H9 (cell line): ENCODE data around the gene RNF17. TPM values are rescaled to one million over a fixed set of nuclear protein-coding genes. Genes with fewer than 3 reads are reported as not detected.

Experiments used
- DNase-seq: peaks from one replicate; pipeline ENCODE4 v3.0.0-alpha.2; 2017
- H2AFZ ChIP-seq: one replicate; pipeline ENCODE4 v1.6.1; 2013; ENCODE audit warnings: mild to moderate bottlenecking, low read length, control low read depth, moderate library complexity
- H2AK5ac ChIP-seq: 2 replicates; pipeline ENCODE4 v1.6.1; 2013; ENCODE audit warnings: low read length, control low read depth, mixed read lengths; ENCODE audit not compliant: insufficient read length
- H2BK120ac ChIP-seq: one replicate; pipeline ENCODE4 v1.6.1; 2013; ENCODE audit warnings: low read depth, mild to moderate bottlenecking, low read length, control low read depth, inconsistent platforms; ENCODE audit not compliant: poor library complexity, severe bottlenecking
- H2BK12ac ChIP-seq: 2 replicates; pipeline ENCODE4 v1.6.1; 2013; ENCODE audit warnings: low read length, control low read depth, mixed read lengths, low read depth; ENCODE audit not compliant: insufficient read length
- H2BK15ac ChIP-seq: 2 replicates; pipeline ENCODE4 v1.6.1; 2013; ENCODE audit warnings: low read depth, low read length, control low read depth
- H2BK20ac ChIP-seq: one replicate; pipeline ENCODE4 v1.6.1; 2013; ENCODE audit warnings: low read depth, mild to moderate bottlenecking, low read length, control low read depth, inconsistent platforms; ENCODE audit not compliant: poor library complexity, severe bottlenecking
- H2BK5ac ChIP-seq: 2 replicates; pipeline ENCODE4 v1.6.1; 2013; ENCODE audit warnings: low read length, control low read depth, mixed read lengths; ENCODE audit not compliant: insufficient read length
- H3K14ac ChIP-seq: 2 replicates; pipeline ENCODE4 v1.6.1; 2013; ENCODE audit warnings: low read length, control low read depth; ENCODE audit not compliant: insufficient read depth
- H3K18ac ChIP-seq: 2 replicates; pipeline ENCODE4 v1.6.1; 2013; ENCODE audit warnings: low read depth, mild to moderate bottlenecking, mixed read lengths, low read length, control low read depth; ENCODE audit not compliant: insufficient read length
- H3K23ac ChIP-seq: 2 replicates; pipeline ENCODE4 v1.6.1; 2013; ENCODE audit warnings: low read length, control low read depth, mixed read lengths, low read depth; ENCODE audit not compliant: insufficient read length
- H3K23me2 ChIP-seq: 2 replicates; pipeline ENCODE4 v1.6.1; 2013; ENCODE audit warnings: low read depth, mild to moderate bottlenecking, mixed read lengths, low read length, control low read depth; ENCODE audit not compliant: insufficient read length, poor library complexity, severe bottlenecking
- H3K27ac ChIP-seq: 2 replicates; pipeline ENCODE4 v1.5.1; 2013; ENCODE audit warnings: low read length, control low read depth, mixed read lengths, low read depth; ENCODE audit not compliant: insufficient read length
- H3K27me3 ChIP-seq: 2 replicates; pipeline ENCODE4 v1.6.1; 2013; ENCODE audit warnings: low read length, control low read depth, inconsistent platforms; ENCODE audit not compliant: insufficient read depth
- H3K4ac ChIP-seq: 2 replicates; pipeline ENCODE4 v1.6.1; 2013; ENCODE audit warnings: low read depth, mild to moderate bottlenecking, control low read depth, inconsistent platforms, low read length, moderate library complexity
- H3K4me1 ChIP-seq: 2 replicates; pipeline ENCODE4 v1.6.1; 2013; ENCODE audit warnings: low read length, control low read depth, inconsistent platforms; ENCODE audit not compliant: insufficient read depth
- H3K4me2 ChIP-seq: 2 replicates; pipeline ENCODE4 v1.6.1; 2013; ENCODE audit warnings: low read length, control low read depth, mixed read lengths; ENCODE audit not compliant: insufficient read length, insufficient read depth
- H3K56ac ChIP-seq: 2 replicates; pipeline ENCODE4 v1.6.1; 2013; ENCODE audit warnings: low read depth, mild to moderate bottlenecking, mixed read lengths, low read length, control low read depth; ENCODE audit not compliant: insufficient read length
- H3K79me1 ChIP-seq: 2 replicates; pipeline ENCODE4 v1.6.1; 2013; ENCODE audit warnings: low read depth, mild to moderate bottlenecking, moderate library complexity, low read length, control low read depth, inconsistent platforms; ENCODE audit not compliant: insufficient read depth, poor library complexity, severe bottlenecking
- H3K79me2 ChIP-seq: 2 replicates; pipeline ENCODE4 v1.6.1; 2013; ENCODE audit warnings: low read length, control low read depth, inconsistent platforms; ENCODE audit not compliant: insufficient read depth
- H3K9ac ChIP-seq: 2 replicates; pipeline ENCODE4 v1.6.1; 2013; ENCODE audit warnings: low read length, control low read depth, mixed read lengths; ENCODE audit not compliant: insufficient read length; ENCODE audit errors: extremely low read depth
- H3K9me3 ChIP-seq: one replicate; pipeline ENCODE4 v1.6.1; 2013; ENCODE audit warnings: low read depth, low read length, inconsistent platforms; ENCODE audit not compliant: control insufficient read depth
- H3T11ph ChIP-seq: one replicate; pipeline ENCODE4 v1.6.1; 2013; ENCODE audit warnings: mild to moderate bottlenecking, low read length, control low read depth, inconsistent platforms
- H4K20me1 ChIP-seq: one replicate; pipeline ENCODE4 v1.6.1; 2013; ENCODE audit not compliant: control insufficient read depth, insufficient read length, insufficient read depth
- H4K5ac ChIP-seq: 2 replicates; pipeline ENCODE4 v1.6.1; 2013; ENCODE audit warnings: low read depth, mild to moderate bottlenecking, mixed read lengths, low read length, control low read depth; ENCODE audit not compliant: insufficient read length
- H4K8ac ChIP-seq: replicated peaks from 2 replicates; pipeline ENCODE4 v1.6.1; 2013; ENCODE audit warnings: low read length, control low read depth, mixed read lengths, low read depth; ENCODE audit not compliant: insufficient read length
- H4K91ac ChIP-seq: 2 replicates; pipeline ENCODE4 v1.6.1; 2013; ENCODE audit warnings: low read depth, mild to moderate bottlenecking, moderate library complexity, mixed read lengths, low read length, control low read depth; ENCODE audit not compliant: insufficient read length
- H3K27ac Mint-ChIP-seq, 3 experiments: 2 replicates in 2 of 3; 3 replicates in 1 of 3; pipeline ENCODE4 v1.8.0; 2020 to 2021; ENCODE audit warnings: mixed read lengths in 3 of 3, mild to moderate bottlenecking in 1 of 3, moderate library complexity in 1 of 3
- H3K27me3 Mint-ChIP-seq: 2 replicates; pipeline ENCODE4 v1.8.0; 2021; ENCODE audit warnings: low read depth, mild to moderate bottlenecking, moderate library complexity, mixed read lengths
- H3K36me3 Mint-ChIP-seq, 3 experiments: 2 replicates in 2 of 3; 3 replicates in 1 of 3; pipeline ENCODE4 v1.8.0; 2020 to 2021; ENCODE audit warnings: low read depth in 3 of 3, mixed read lengths in 3 of 3; ENCODE audit not compliant: insufficient read depth in 1 of 3
- H3K4me1 Mint-ChIP-seq, 2 experiments: 2 replicates each; pipeline ENCODE4 v1.8.0; 2020; ENCODE audit warnings: mixed read lengths in 2 of 2
- H3K4me3 Mint-ChIP-seq, 2 experiments: 2 replicates in 1 of 2; 3 replicates in 1 of 2; pipeline ENCODE4 v1.8.0; 2020 to 2021; ENCODE audit warnings: mild to moderate bottlenecking in 2 of 2, mixed read lengths in 2 of 2, moderate library complexity in 1 of 2
- H3K9me3 Mint-ChIP-seq, 2 experiments: 2 replicates in 1 of 2; 3 replicates in 1 of 2; pipeline ENCODE4 v1.8.0; 2020; ENCODE audit warnings: mild to moderate bottlenecking in 2 of 2, mixed read lengths in 2 of 2, moderate library complexity in 1 of 2
- CTCF ChIP-seq: fragments of 200-600 bp; sonication (generic); conservative IDR thresholded peaks from 3 replicates; pipeline ENCODE4 v1.8.0; 2021; ENCODE audit warnings: antibody characterized with exemption, mild to moderate bottlenecking
- WGBS: extraction: QIAGEN DNeasy Blood & Tissue Kit; methylation state at CpG from one replicate; pipeline ENCODE4 v1.1.7; 2013; ENCODE audit warnings: missing lambda C conversion rate, low lambda C conversion rate, mixed read lengths; ENCODE audit not compliant: insufficient read length; ENCODE audit errors: extremely low coverage; 5-methylcytosine and 5-hydroxymethylcytosine counted together
- total RNA-seq: library from RNA; stranded (reverse); gene quantifications from 2 replicates; pipeline ENCODE4 v1.2.1, GENCODE V29; 2021

The RNF17 gene
- total RNA-seq, 1 experiment from 2014 or later: not detected

- no peaks in the 10 kb centered on the region for H3K79me1 ChIP-seq
- Mint-ChIP-seq H3K27ac (peak overlapping the region; percentile 86 to 99 (median 97)), H3K4me1 (peaks cover 16 to 18% of the 10 kb centered on the region in 2 experiments), H3K27me3 (no peaks in the 10 kb centered on the region), H3K36me3 (no peaks in the 10 kb centered on the region; a peak in 1 of 7 replicates), H3K9me3 (peaks cover 0 to 2% of the 10 kb centered on the region in 2 experiments; a peak in 1 of 5 replicates), H3K4me3 (peak overlapping the region; percentile 95 to 98)
- H4K20me1 ChIP-seq: no peaks in the 10 kb centered on the region
- H2BK20ac ChIP-seq: no peak overlapping the region
- peak overlapping the region; percentile 87; the same call in 1 of the 2 replicates for H3K14ac ChIP-seq
- peak overlapping the region; percentile 41 for H3K27ac ChIP-seq
- H2BK12ac ChIP-seq: no peak overlapping the region
- H3K9ac ChIP-seq: peak overlapping the region; percentile 97
- peaks cover 17% of the 10 kb centered on the region; the same call in 1 of the 2 replicates for H3K79me2 ChIP-seq
- H2AK5ac ChIP-seq: no peak overlapping the region
- WGBS: no CpG with 5 or more reads among the region's 60 CpGs
- DNase-seq: peak; percentile 98
- no peak overlapping the region for H2BK120ac ChIP-seq
- no peaks in the 10 kb centered on the region for H3K27me3 ChIP-seq
- H3K23ac ChIP-seq: no peak overlapping the region
- H2BK5ac ChIP-seq: no peak overlapping the region
- H3K4me1 ChIP-seq: no peaks in the 10 kb centered on the region
- no peak overlapping the region for H4K91ac ChIP-seq
- H3K9me3 ChIP-seq: no peaks in the 10 kb centered on the region
- H2BK15ac ChIP-seq: no peak overlapping the region
- no peak overlapping the region for H4K5ac ChIP-seq
- H3K56ac ChIP-seq: no peak overlapping the region
- no peak overlapping the region for H4K8ac ChIP-seq
- H3K23me2 ChIP-seq: peaks cover 3% of the 10 kb centered on the region
- no peak overlapping the region for H3T11ph ChIP-seq
- no peak overlapping the region for H2AFZ ChIP-seq
- H3K18ac ChIP-seq: peak overlapping the region; percentile 89
- no peak for TF ChIP-seq CTCF
- no peak overlapping the region for H3K4ac ChIP-seq
- H3K4me2 ChIP-seq: peak overlapping the region; percentile 99
Observed at GRCh38 chr13:24922745-24923591, 159.0 kb downstream of the RNF17 start.
